ENCODE results near the gene BLMH.

BLMH gene

DNA sequence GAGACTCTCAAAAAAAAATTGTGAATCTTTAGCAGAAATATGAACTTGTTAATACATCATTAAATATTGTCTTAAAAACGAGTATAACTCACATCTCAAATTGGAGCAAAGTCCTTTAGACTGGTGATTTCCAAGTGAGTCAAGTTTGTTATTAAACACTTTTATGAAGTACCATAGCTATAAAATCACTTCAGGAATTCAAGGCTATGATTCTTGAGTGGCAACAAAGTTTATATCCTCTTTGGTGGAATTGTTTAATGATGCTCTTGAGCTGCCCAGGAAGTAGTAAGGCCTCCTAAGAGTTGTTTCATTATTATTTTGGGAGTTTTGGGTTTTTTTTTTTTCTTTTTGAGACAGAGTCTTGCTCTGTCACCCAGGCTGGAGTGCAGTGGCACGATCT lies 16.7 kb upstream of the BLMH start:
- DNase-seq (ENCODE audit: low read depth in 3 of 3) = no peak

DNA sequence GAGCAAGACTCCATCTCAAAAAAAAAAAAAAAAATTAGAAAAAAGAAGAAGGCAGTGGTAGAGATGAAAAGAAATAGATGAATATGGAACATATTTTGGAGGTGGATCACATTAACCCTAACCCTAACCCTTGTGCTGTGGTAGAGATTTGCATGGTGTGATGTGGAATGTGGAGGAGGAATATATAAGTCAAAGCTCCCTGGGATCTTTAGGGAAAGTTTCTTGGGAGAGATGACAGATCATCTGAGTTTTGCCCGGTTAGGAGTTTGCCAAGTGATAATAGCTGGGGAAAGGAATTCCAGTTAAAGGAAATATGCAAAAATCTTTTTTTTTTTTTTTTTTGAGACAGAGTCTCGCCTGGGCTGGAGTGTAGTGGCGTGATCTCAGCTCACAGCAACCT lies 13.0 kb upstream of the BLMH start:
- DNase-seq (ENCODE audit: low read depth in 3 of 3) = no peak

DNA sequence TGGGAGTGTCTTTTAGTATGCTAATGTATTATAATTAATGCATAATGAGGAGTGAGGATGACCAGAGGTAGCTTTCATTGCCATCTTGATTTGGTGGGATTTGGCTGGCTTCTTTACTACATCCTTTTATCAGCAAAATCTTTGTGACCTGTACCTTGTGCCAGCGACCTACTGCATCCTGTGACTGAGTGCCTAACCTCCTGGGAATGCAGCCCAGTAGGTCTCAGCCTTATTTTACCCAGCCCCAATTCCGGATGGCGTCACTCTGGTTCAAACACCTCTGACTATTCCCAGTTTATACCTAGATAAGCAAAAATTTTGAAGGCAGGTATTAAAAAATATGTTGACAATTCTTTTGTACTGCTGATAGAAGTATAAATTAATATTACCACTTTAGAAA lies 10.5 kb upstream of the BLMH start:
- DNase-seq (ENCODE audit: low read depth in 3 of 3) = no peak

DNA sequence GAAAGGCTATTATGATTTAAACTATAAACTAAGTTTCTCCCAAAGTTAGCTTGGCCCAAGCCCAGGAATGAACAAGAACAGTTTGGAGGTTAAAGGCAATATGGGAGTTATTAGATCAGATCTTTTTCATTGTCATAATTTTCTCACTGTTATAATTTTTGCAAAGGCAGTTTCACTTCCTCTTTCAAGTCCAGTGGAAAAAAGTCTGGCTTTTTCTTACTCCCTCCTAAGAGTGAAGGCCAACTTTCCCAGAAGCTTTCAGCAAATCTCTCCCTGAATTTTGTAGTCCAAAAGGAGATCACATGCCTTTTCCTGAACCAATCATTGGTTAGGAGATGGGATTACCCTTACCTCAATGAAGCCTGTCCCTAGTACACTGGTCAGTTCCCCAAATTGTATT lies 9.1 kb upstream of the BLMH start:
- no peak for DNase-seq (ENCODE audit: low read depth in 3 of 3)

DNA sequence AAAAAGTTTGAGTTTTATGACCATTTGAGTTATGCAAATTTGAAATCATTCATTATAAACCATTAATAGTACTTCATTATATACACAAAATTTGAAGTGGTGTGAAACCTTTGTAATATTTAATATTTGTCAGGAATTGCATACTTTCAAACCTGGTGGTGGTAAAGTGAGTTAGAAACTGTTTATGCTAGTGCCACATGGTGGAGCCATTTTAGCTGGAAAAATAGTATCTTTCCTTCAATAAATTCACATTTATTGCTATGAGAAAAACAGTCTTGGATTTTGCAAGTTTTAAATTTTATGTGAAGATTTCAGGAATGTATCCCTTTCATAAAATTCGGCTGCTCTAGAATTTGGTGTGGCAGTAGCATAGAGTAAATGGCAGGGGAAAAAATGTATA lies 7.3 kb upstream of the BLMH start:
- DNase-seq (ENCODE audit: low read depth in 3 of 3) = no peak

- no peak for DNase-seq (ENCODE audit: low read depth in 3 of 3)
Measured at GRCh38 chr17:30297715-30298114, 6.0 kb upstream of the BLMH start.

DNA sequence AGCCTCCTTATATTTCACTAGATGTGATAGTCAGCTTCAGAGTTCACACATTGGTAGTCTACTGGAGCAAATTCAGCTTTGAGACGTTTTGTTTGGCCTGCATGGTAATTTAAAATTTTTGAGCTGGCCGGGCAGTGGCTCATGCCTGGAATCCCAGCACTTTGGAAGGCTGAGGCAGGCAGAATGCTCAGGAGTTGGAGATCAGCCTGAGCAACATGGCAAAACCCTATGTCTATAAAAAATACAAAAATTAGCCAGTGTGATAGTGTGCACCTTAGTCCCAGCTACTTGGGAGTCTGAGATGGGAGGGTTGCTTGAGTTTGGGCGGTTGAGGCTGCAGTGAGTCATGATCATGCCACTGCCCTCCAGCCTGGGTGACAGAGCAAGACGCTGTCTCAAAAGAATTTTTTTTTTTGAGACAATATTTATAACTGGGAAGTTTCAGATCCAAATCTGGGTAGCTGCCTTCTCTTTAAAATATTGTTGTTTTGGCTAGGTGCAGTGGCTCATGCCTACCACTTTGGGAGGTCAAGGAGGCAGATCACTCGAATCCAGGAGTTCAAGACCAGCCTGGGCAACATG lies 4.8 kb upstream of the BLMH start:
- DNase-seq (ENCODE audit: low read depth in 3 of 3) = no peak

DNA sequence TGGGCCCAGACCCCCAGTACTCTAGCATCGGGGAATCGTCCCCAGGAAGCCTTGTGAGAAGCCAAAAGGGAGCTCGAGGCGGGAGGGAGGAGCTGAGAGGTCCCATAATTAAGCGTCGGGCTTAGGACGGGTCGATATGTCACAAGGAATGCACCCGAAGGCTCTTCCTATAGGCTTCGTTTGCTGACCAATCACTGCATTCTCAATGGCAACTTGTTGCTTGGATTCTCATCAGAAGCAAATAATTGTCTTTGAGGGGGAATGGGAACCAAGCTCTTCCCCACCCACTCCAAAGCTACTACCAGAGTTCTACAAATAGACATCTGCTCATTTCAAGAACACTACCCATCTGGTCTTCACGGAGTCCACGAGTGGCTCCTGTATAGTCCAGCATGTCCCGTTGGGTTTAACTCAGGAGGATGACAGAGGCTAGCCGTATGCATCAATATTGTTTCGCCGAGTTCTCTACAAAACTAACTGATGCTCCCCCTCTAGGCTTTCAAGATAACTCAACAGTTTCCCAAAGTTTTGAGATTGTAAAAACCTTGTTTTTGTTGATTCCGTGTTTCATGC lies 628 bp upstream of the BLMH start:
- DNase-seq (ENCODE audit: low read depth in 3 of 3) = no peak

- DNase-seq (ENCODE audit: low read depth in 3 of 3) = peak in 2 of 3 experiments; percentile 6 to 19
Measured at GRCh38 chr17:30290696-30291542, 825 bp downstream of the BLMH start.

DNA sequence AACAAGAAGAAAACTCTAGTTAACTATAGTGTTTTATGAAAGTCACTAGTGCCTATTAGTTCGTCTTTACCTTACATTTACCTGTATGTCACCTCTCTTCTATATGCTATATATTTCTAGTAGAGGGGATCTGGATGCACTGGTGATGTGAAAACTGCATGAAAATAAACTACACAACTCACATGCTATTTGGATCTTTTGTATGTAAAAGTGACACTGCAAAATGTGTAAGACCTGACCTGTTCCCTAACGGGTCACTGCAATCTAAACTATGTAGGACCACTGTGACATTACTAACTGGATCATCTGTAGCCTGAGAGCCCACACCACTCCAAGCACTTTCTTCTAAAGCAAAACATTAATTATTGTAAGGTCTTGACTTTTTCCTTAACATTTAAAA lies 1.7 kb downstream of the BLMH start:
- DNase-seq (ENCODE audit: low read depth in 3 of 3) = no peak

DNA sequence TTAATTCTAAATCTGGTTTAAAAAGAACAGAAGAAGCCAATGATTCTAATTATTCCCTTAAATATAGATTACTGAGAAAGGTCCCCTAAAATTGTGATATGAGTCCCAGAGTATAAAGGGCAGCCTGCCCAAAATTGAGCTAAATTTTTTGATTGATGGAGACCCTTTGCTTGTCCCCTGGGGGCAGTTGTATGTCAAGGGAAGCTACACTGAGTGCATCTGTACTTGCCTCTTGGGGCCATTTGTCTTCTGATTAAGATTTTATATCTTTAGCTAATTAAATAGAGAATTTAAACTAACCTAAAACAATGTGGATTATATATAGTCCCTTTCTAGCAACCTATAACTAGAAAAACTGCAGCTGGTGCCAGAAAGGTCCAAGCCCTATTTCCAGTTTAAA lies 12.6 kb downstream of the BLMH start:
- no peak for DNase-seq (ENCODE audit: low read depth in 3 of 3)

GRCh38 chr17:30278032-30278431 lies 13.7 kb downstream of the BLMH start:
- DNase-seq (ENCODE audit: low read depth in 3 of 3) = no peak

DNA sequence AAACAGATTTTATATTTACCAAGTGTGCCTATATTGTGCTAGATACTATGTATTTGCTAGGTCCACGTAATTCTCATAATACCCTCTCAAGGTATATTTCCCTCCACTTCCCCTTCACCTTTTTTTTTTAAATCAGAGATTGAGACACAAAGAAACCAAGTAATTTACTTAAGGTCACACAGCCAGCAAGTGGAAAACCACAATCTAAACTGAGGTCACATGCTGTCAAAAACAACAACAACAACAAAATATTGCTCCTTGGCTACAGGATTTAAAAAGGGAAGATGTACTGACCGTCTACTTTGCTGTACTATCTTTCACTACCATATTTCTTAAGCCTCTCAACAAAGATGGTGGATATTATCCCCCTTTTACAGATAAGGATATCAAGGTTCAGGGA lies 15.8 kb downstream of the BLMH start:
- no peak for DNase-seq (ENCODE audit: low read depth in 3 of 3)

DNA sequence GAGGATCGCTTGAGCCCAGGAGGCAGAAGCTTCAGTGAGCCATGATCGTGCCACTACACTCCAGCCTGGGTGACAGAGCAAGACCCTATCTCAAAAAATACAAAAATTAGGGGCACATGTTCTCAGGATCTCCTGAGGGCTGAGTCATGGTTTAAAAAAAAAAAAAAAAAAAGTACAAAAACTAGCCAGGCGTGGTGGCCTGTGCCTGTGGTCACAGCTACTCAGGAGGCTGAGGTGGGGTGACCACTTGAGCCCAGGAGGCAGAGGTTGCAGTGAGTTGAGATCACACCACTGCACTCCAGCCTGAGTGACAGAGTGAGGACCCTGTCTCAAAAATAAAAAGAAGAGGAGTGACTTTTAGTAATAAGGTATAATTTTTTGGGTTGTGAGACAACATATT lies 16.9 kb downstream of the BLMH start:
- no peak for DNase-seq (ENCODE audit: low read depth in 3 of 3)

GRCh38 chr17:30273373-30273772 lies 18.4 kb downstream of the BLMH start:
- no peak for DNase-seq (ENCODE audit: low read depth in 3 of 3)

- no peak for DNase-seq (ENCODE audit: low read depth in 3 of 3)
Measured at GRCh38 chr17:30271102-30271501, 20.6 kb downstream of the BLMH start.

GRCh38 chr17:30267625-30268024 lies 24.1 kb downstream of the BLMH start:
- DNase-seq (ENCODE audit: low read depth in 3 of 3) = no peak

- DNase-seq (ENCODE audit: low read depth in 3 of 3) = no peak
Measured at GRCh38 chr17:30263552-30264333, 28.0 kb downstream of the BLMH start.

GRCh38 chr17:30256756-30257506 lies 34.8 kb downstream of the BLMH start:
- no peak for DNase-seq (ENCODE audit: low read depth in 3 of 3)

DNA sequence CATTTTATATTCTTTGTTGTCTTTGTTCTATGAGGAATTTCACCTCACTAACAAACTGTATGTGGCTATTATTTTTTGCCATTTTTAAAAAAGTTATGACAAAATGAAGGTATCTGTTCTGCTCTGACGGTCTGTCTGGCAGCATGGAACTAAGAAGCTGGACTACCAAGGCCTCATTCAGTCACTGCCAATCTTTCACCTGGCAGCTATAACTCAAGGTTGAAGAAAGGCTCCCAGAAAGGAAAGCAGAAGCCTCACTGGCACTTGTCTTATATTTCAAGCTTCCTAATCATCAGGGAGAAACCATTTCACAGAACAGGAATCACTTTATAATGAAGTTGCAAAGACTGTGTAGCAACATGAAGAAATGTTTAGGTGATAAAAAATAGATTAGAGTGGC lies 37.6 kb downstream of the BLMH start:
- DNase-seq (ENCODE audit: low read depth in 3 of 3) = no peak

- no peak for DNase-seq (ENCODE audit: low read depth in 3 of 3)
Measured at GRCh38 chr17:30253312-30253711, 38.4 kb downstream of the BLMH start.

- DNase-seq (ENCODE audit: low read depth in 3 of 3) = no peak
Measured at GRCh38 chr17:30251931-30252330, 39.8 kb downstream of the BLMH start.

Data from stimulated activated CD4-positive, alpha-beta T cell treated with anti-CD3 and anti-CD28 coated beads, TNF-alpha, amount 100 ng/mL, for 4 hours (primary cell).